GM12874 (cell line): ENCODE results near the gene KIF21A.

Experiments used
- TF ChIP-seq, protein P1 (sequence below): IDR thresholded peaks from 2 replicates; pipeline ENCODE4 v1.5.1; 2011; ENCODE audit warnings: low read depth, mild to moderate bottlenecking, control low read depth, low read length, moderate library complexity; ENCODE audit not compliant: insufficient read depth

KIF21A gene

DNA sequence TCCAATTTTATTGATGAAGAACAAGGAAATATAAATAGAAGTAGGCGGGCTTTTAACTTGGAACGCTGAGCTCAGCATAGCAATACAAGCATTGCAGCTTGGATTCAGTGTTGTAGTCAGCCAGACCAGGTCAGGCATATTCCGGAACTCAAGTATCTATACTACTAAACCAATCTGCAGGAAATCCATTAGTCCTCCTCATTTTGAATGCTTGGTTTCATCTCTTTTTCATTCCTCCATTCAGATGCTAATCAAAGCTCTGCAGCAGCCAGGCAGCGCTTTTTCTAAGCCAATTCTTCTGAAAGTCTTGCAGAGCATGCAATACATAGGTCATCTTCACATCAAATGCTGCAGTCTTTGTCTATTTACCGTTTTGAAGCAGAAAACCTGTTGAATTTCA, 49.0 kb downstream of the KIF21A start:
- TF ChIP-seq, protein P1, sequence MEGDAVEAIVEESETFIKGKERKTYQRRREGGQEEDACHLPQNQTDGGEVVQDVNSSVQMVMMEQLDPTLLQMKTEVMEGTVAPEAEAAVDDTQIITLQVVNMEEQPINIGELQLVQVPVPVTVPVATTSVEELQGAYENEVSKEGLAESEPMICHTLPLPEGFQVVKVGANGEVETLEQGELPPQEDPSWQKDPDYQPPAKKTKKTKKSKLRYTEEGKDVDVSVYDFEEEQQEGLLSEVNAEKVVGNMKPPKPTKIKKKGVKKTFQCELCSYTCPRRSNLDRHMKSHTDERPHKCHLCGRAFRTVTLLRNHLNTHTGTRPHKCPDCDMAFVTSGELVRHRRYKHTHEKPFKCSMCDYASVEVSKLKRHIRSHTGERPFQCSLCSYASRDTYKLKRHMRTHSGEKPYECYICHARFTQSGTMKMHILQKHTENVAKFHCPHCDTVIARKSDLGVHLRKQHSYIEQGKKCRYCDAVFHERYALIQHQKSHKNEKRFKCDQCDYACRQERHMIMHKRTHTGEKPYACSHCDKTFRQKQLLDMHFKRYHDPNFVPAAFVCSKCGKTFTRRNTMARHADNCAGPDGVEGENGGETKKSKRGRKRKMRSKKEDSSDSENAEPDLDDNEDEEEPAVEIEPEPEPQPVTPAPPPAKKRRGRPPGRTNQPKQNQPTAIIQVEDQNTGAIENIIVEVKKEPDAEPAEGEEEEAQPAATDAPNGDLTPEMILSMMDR, result no peak

GRCh38 chr12:39393179-39393578, 49.7 kb downstream of the KIF21A start:
- TF ChIP-seq, protein P1, result no peak

DNA sequence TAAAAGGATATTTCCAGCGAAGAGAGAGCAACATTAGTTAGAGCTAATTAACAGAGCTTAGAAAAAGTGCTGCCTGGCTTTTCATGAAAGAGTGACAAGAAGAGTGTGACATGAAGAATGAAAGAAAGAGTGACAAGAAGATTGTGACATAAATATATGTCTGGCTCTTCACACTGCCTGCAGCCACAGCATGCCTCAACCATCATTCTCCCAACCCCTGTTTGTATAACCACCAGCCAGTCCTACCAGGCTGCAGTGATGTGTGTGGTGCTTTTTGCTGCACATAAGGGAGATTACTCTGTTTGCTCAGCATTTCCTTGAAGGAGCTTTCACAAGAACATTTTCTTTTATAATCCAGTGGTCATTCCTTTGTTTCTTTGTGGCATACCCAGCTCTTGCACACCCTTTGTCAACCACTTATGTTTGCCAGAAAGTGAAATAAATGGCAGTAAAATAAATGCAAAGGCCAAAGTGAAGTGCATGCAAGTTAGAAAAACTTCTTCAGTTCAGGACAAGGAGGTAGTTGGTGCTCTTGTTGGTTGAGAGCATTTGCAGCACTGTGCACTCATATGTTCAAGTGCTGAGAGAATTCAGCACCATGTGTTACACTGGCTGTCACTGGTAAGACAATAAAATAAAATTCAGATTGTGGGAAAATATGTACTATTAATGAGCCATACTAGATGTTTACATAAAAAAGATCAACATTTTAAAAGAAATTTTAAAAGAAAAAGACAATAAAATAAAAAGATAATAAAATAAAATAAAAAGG, 50.6 kb downstream of the KIF21A start:
- TF ChIP-seq, protein P1, result no peak

DNA sequence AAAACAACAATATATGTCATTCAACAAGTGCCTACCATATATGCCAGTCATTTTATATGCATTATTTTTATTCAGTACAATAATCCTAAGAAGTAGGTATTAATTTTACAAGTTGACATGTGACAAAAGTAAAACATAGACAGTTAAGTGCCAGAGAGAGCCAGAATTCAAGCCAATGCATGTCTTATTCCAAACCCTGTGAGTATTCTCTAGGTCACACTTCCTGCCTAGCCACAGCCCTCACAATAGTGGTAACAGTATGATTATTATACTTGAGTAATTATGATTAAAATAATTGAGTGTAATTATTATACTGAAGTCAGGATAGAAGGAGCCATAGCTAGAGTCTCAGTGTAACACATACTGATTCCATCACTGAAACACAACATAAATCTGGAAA, 52.2 kb downstream of the KIF21A start:
- TF ChIP-seq, protein P1, result no peak

DNA sequence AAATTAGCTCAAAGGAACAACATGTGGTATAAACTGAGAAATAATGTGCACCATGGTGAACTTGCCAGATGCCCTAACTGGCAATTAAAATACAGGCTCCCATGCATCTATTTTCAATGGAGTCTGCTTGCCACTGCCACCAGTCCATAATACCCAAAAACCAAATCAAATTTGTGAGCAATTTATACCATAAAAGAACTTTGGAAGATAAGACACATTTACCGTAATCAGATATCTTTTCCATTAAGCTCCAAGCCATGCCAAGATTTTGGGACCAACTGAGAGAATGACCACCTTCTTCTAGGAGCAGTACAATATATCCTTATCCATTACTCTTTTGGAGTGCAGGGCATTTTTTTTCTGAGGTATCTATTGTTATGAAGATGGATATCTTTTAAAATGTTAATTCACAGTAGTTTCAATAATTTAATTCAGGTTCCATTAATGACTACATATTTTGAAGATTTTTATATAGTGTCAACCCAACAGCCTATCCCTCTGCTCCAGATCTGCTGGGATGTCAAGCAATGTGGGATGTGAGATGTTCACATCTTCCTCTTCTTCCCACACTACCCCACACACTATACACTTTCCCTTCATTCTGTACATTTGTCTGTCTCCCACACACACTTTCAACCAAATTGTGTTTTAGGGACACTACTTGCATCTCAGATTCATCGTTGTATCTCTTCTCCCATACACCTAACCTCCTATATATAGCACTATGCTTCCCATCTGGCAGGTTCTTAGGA, 53.3 kb downstream of the KIF21A start:
- TF ChIP-seq, protein P1, result no peak

DNA sequence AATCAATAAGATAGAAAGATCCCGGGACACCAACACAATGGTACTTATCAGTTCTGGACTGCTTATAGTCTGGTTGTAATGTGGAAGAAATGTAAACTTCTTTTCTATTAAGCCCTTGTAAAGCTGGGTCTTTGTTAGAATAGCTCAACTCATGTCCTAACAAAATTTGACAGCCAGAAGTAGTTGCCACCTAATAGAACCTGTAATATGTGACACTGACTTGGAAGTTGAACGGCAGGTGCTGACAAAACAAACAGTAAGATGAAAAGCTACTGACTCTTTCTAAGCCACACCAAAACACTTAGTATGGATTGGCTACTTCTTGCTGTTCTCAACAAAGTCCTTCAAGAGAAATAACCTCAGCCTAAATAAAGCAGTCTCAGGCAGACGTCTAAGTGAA, 56.6 kb downstream of the KIF21A start:
- TF ChIP-seq, protein P1, result no peak

DNA sequence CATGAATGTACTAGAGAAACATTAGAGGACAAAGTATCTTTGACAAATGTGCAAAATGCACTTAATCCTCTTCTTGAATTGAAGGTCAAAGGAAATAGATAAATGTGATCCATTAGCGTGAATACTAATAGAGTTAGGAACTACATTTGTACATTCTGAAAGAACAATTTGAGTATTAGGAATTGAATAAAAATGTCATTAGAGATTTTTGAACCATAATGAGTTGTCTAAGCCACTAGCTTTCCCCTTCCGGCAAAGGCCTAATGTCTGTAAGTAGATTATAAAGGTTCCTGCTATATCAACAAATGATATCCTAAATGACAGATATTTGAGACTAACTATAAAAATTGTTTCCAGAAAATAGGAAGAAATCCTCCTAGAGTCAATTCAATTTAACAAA, 59.8 kb downstream of the KIF21A start:
- TF ChIP-seq, protein P1, result no peak
